ENCODE data around the gene ORM1. TPM values are rescaled to one million over a fixed set of nuclear protein-coding genes. Genes with fewer than 3 reads are reported as not detected.

Gene ORM1
- total and polyA plus RNA-seq, 4 donors: 22.4 to 1,249 (median 184) TPM

DNA sequence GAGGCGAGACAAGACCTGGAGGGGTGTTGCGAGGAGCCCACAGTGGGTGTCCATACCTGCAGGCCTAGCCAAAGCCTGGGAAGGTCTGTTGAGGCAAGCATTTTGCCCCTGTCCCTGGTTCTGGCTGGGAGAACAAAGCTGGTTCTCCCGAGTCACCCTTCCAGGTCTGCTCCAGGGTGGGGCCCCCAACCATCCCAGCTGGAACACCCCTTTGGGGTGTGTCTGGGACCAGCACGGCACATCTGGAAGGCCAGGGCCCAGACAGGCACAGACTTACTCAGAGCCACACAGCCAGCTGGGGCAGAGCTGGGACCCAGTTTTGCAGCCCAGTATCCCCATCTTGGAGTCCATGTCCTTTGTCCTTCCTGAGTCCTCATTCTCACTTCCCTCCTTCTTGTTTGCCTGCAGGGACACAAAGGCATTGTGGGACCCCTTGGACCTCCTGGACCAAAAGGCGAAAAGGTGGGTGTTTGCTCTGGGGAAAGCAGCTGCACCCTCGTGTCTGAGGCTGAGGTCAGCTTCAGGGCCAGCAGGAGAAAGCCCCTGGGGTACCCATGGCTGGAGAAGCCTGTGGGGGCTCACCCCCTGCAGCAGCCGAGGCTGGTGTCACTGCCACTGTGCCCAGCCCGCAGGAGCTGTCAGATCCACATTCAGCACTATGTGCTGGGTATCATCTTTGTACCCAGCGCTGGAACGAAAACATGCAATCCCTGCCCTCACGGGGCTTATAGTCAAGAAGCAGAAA is 38.4 kb upstream of the ORM1 start:
- Histone ChIP-seq H3K4me1 (ENCODE audit: control insufficient read depth in 5 of 5, insufficient read depth in 5 of 5, low read length in 5 of 5) (peaks cover 0 to 24% (median 5%) of the 10 kb centered on the region in 5 donors), H3K27me3 (ENCODE audit: control insufficient read depth in 3 of 3, insufficient read depth in 3 of 3, low read length in 2 of 3) (no peaks in the 10 kb centered on the region), H3K36me3 (ENCODE audit: control insufficient read depth in 4 of 4, insufficient read depth in 4 of 4, low read length in 4 of 4) (peaks cover 0 to 15% (median 4%) of the 10 kb centered on the region in 4 donors), H3K4me3 (no peak overlapping the region), H3K9ac (ENCODE audit: insufficient read depth in 1 of 2, low read length in 2 of 2) (no peak overlapping the region), H3K27ac (ENCODE audit: low read depth in 1 of 2, low read length in 1 of 2) (no peak overlapping the region), H3K9me3 (ENCODE audit: control insufficient read depth in 4 of 4, insufficient read depth in 3 of 4, low read length in 3 of 4) (no peaks in the 10 kb centered on the region)
- TF ChIP-seq, protein P1, sequence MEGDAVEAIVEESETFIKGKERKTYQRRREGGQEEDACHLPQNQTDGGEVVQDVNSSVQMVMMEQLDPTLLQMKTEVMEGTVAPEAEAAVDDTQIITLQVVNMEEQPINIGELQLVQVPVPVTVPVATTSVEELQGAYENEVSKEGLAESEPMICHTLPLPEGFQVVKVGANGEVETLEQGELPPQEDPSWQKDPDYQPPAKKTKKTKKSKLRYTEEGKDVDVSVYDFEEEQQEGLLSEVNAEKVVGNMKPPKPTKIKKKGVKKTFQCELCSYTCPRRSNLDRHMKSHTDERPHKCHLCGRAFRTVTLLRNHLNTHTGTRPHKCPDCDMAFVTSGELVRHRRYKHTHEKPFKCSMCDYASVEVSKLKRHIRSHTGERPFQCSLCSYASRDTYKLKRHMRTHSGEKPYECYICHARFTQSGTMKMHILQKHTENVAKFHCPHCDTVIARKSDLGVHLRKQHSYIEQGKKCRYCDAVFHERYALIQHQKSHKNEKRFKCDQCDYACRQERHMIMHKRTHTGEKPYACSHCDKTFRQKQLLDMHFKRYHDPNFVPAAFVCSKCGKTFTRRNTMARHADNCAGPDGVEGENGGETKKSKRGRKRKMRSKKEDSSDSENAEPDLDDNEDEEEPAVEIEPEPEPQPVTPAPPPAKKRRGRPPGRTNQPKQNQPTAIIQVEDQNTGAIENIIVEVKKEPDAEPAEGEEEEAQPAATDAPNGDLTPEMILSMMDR (IDR thresholded peaks at IDR 0.05; ENCODE audit: control extremely low read depth, extremely low read depth): no peak
- WGBS, 2 donors: 92 to 97% methylated on average over 11 of the region's 11 CpGs
- DNase-seq: peak in 1 of 3 donors; percentile 11
- ATAC-seq (ENCODE audit: insufficient read depth, low FRiP score): no peak

DNA sequence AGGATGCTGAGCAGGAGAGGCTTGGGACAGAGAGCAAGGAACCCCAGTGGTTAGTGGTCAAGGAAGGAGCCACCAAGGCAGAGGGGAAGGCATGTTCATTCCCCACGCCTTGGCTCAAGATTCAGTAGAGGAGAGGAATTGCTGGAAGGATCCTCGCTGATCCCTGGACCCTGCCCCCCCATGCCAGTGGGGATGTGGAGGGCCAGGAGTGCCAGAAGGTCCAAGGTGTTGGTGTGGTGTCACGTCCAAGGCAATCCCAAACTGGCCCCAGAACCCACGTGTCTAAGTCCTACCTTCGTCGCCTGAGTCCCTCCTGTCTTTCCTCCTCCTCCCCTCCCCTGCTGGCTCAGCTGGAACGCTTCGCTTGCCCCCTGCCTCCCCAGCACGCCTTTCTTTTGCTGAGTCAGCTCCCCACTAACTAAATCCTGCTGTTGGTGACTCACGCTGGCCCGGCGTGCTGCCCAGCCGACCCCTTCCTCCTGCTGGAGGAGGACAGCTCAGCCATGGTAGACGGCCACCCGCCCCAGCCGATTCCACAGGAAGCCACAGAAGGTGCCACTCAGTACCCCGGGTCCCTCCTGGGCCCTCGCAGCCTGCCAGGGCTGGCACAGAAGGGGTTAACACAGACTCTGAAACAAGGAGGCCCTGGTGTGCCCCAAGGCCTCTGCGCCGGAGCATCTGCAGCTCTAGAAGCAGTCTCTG is 37.6 kb upstream of the ORM1 start:
- TF ChIP-seq, protein P1 (IDR thresholded peaks at IDR 0.05; ENCODE audit: control extremely low read depth, extremely low read depth): no peak
- peaks cover 0 to 15% (median 4%) of the 10 kb centered on the region in 4 donors for H3K36me3 ChIP-seq (ENCODE audit: control insufficient read depth in 4 of 4, insufficient read depth in 4 of 4, low read length in 4 of 4)
- H3K4me3 ChIP-seq: no peak overlapping the region
- DNase-seq (peak; percentile 80 to 92 (median 87)), ATAC-seq (ENCODE audit: insufficient read depth, low FRiP score) (no peak)
- no peak overlapping the region for H3K9ac ChIP-seq (ENCODE audit: insufficient read depth in 1 of 2, low read length in 2 of 2)
- no peak overlapping the region for H3K27ac ChIP-seq (ENCODE audit: low read depth in 1 of 2, low read length in 1 of 2)
- WGBS, 2 donors: 50 to 64% methylated on average over 20 of the region's 20 CpGs
- peaks cover 0 to 24% (median 5%) of the 10 kb centered on the region in 5 donors for H3K4me1 ChIP-seq (ENCODE audit: control insufficient read depth in 5 of 5, insufficient read depth in 5 of 5, low read length in 5 of 5)
- H3K27me3 ChIP-seq (ENCODE audit: control insufficient read depth in 3 of 3, insufficient read depth in 3 of 3, low read length in 2 of 3): no peaks in the 10 kb centered on the region
- no peaks in the 10 kb centered on the region for H3K9me3 ChIP-seq (ENCODE audit: control insufficient read depth in 4 of 4, insufficient read depth in 3 of 4, low read length in 3 of 4)

DNA sequence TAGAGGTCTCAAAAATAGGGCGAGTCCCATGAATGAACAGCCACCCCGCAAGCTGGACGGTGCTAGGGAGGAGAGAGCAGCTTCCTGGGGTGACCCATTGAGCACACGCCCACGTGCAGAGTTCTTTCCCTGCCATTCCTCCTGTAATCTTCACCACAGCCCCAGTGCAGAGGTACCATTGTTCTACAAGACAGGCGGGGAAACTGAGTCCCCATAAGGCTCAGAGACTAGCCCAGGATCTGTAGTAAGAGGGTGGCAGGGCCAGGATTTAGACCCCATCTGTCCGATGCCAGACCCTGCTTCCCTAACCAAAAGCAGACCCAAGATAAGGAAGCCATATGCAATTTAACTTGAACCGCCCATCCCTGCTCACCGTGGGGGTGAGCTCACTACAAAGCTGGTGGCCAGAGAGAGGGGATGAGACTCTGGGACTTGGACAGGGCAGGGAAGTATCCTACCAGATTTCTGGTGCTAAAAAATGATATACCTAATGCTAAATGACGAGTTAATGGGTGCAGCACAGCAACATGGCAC is 36.7 kb upstream of the ORM1 start:
- Histone ChIP-seq H3K27me3 (ENCODE audit: control insufficient read depth in 3 of 3, insufficient read depth in 3 of 3, low read length in 2 of 3) (no peaks in the 10 kb centered on the region), H3K36me3 (ENCODE audit: control insufficient read depth in 4 of 4, insufficient read depth in 4 of 4, low read length in 4 of 4) (peaks cover 0 to 21% (median 4%) of the 10 kb centered on the region in 4 donors), H3K9me3 (ENCODE audit: control insufficient read depth in 4 of 4, insufficient read depth in 3 of 4, low read length in 3 of 4) (no peaks in the 10 kb centered on the region), H3K9ac (ENCODE audit: insufficient read depth in 1 of 2, low read length in 2 of 2) (no peak overlapping the region), H3K27ac (ENCODE audit: low read depth in 1 of 2, low read length in 1 of 2) (no peak overlapping the region), H3K4me1 (ENCODE audit: control insufficient read depth in 5 of 5, insufficient read depth in 5 of 5, low read length in 5 of 5) (peaks cover 0 to 20% (median 5%) of the 10 kb centered on the region in 5 donors), H3K4me3 (no peak overlapping the region)
- ATAC-seq (ENCODE audit: insufficient read depth, low FRiP score) (no peak), DNase-seq (no peak)
- TF ChIP-seq, protein P1 (IDR thresholded peaks at IDR 0.05; ENCODE audit: control extremely low read depth, extremely low read depth): no peak
- WGBS, 2 donors: 87 to 89% methylated on average over 10 of the region's 10 CpGs
